Measurements from ENCODE around the gene ZNF69.

DNA sequence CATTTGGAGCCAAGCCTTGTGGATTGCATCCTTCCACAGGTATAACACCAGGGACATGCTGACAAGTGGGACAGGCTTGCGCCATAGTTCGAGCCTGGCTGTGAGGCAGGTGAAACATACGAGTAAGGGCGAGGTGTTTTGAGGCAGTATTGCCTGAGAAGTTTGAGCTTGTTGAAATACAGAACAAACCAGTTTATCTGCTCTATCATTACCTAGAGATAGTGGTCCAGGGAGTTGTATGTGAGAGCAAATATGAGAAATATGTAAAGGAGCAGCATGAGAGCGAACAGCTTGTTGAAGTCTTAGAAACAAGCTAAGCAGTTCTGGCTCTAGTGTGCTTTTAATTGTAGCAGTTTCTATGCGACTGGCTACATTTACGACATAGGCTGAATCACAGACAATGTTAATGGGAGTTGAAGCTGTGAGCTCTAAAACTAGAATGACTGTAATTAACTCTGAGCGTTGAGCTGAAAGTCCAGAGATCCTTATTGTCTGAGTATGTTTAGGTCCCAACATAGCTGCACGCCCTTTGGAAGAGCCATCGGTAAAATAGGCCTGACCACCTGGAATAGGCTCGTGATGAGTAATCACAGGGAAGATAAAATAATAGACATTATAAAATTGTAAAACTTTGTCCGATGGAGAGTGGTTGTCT is 30.9 kb upstream of the ZNF69 start:
- TF ChIP-seq EP300 (IDR thresholded peaks at IDR 0.05) = no peak
- TF ChIP-seq, protein P1, sequence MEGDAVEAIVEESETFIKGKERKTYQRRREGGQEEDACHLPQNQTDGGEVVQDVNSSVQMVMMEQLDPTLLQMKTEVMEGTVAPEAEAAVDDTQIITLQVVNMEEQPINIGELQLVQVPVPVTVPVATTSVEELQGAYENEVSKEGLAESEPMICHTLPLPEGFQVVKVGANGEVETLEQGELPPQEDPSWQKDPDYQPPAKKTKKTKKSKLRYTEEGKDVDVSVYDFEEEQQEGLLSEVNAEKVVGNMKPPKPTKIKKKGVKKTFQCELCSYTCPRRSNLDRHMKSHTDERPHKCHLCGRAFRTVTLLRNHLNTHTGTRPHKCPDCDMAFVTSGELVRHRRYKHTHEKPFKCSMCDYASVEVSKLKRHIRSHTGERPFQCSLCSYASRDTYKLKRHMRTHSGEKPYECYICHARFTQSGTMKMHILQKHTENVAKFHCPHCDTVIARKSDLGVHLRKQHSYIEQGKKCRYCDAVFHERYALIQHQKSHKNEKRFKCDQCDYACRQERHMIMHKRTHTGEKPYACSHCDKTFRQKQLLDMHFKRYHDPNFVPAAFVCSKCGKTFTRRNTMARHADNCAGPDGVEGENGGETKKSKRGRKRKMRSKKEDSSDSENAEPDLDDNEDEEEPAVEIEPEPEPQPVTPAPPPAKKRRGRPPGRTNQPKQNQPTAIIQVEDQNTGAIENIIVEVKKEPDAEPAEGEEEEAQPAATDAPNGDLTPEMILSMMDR (IDR thresholded peaks at IDR 0.05) = no peak
- no peak for TF ChIP-seq POLR2A (IDR thresholded peaks at IDR 0.05)
